ENCODE data around the gene DCUN1D2. TPM values are rescaled to one million over a fixed set of nuclear protein-coding genes. Genes with fewer than 3 reads are reported as not detected.

DCUN1D2 gene
- total RNA-seq, 1 donor from 2014 or later, result 14.2 TPM

- TF ChIP-seq CTCF (IDR thresholded peaks at IDR 0.05; ENCODE audit: insufficient read depth, low read length, severe bottlenecking), result no peak
- Histone ChIP-seq H3K27me3 (ENCODE audit: control insufficient read depth, insufficient read depth, low read length) (no peaks in the 10 kb centered on the region), H3K36me3 (ENCODE audit: control insufficient read depth, insufficient read depth, low read length) (no peaks in the 10 kb centered on the region), H3K4me3 (ENCODE audit: low read depth, low read length) (no peak overlapping the region)
- DNase-seq (ENCODE audit: low read depth), result no peak
- no peak for FAIRE-seq
Measured at GRCh38 chr13:113430378-113431110, 60.0 kb downstream of the DCUN1D2 start.

GRCh38 chr13:113429608-113429985, 60.9 kb downstream of the DCUN1D2 start:
- no peak for TF ChIP-seq CTCF (IDR thresholded peaks at IDR 0.05; ENCODE audit: insufficient read depth, low read length, severe bottlenecking)
- FAIRE-seq (no peak), DNase-seq (ENCODE audit: low read depth) (no peak)

GRCh38 chr13:113428871-113429607, 61.5 kb downstream of the DCUN1D2 start:
- no peak for FAIRE-seq
- TF ChIP-seq CTCF (IDR thresholded peaks at IDR 0.05; ENCODE audit: insufficient read depth, low read length, severe bottlenecking), result no peak
- no peak for DNase-seq (ENCODE audit: low read depth)
- no peaks in the 10 kb centered on the region for H3K27me3 ChIP-seq (ENCODE audit: control insufficient read depth, insufficient read depth, low read length)
- H3K36me3 ChIP-seq (ENCODE audit: control insufficient read depth, insufficient read depth, low read length), result no peaks in the 10 kb centered on the region
- H3K4me3 ChIP-seq (ENCODE audit: low read depth, low read length), result no peak overlapping the region

More at GRCh38 chr13:113429608-113429985, 60.9 kb downstream of the DCUN1D2 start:
- H3K27me3 ChIP-seq (ENCODE audit: control insufficient read depth, insufficient read depth, low read length), result no peaks in the 10 kb centered on the region
- no peak overlapping the region for H3K4me3 ChIP-seq (ENCODE audit: low read depth, low read length)
- H3K36me3 ChIP-seq (ENCODE audit: control insufficient read depth, insufficient read depth, low read length), result no peaks in the 10 kb centered on the region

GRCh38 chr13:113428469-113428865, 62.0 kb downstream of the DCUN1D2 start:
- DNase-seq (ENCODE audit: low read depth) (no peak), FAIRE-seq (no peak)
- no peaks in the 10 kb centered on the region for H3K36me3 ChIP-seq (ENCODE audit: control insufficient read depth, insufficient read depth, low read length)
- no peaks in the 10 kb centered on the region for H3K27me3 ChIP-seq (ENCODE audit: control insufficient read depth, insufficient read depth, low read length)
- no peak for TF ChIP-seq CTCF (IDR thresholded peaks at IDR 0.05; ENCODE audit: insufficient read depth, low read length, severe bottlenecking)
- H3K4me3 ChIP-seq (ENCODE audit: low read depth, low read length), result no peak overlapping the region

GRCh38 chr13:113427562-113428468, 62.7 kb downstream of the DCUN1D2 start:
- Histone ChIP-seq H3K4me3 (ENCODE audit: low read depth, low read length) (no peak overlapping the region), H3K36me3 (ENCODE audit: control insufficient read depth, insufficient read depth, low read length) (no peaks in the 10 kb centered on the region), H3K27me3 (ENCODE audit: control insufficient read depth, insufficient read depth, low read length) (no peaks in the 10 kb centered on the region)
- no peak for FAIRE-seq
- TF ChIP-seq CTCF (IDR thresholded peaks at IDR 0.05; ENCODE audit: insufficient read depth, low read length, severe bottlenecking), result no peak
- no peak for DNase-seq (ENCODE audit: low read depth)

Measured in bronchial epithelial cell (primary cell).